ENCODE data around the gene ADGRG7. TPM values are rescaled to one million over a fixed set of nuclear protein-coding genes. Genes with fewer than 3 reads are reported as not detected.

Gene ADGRG7
- total and polyA plus RNA-seq, 2 of the 13 experiments (the other 11 are each of a cell fraction or from before 2014, with no cell fraction given): not detected

DNA sequence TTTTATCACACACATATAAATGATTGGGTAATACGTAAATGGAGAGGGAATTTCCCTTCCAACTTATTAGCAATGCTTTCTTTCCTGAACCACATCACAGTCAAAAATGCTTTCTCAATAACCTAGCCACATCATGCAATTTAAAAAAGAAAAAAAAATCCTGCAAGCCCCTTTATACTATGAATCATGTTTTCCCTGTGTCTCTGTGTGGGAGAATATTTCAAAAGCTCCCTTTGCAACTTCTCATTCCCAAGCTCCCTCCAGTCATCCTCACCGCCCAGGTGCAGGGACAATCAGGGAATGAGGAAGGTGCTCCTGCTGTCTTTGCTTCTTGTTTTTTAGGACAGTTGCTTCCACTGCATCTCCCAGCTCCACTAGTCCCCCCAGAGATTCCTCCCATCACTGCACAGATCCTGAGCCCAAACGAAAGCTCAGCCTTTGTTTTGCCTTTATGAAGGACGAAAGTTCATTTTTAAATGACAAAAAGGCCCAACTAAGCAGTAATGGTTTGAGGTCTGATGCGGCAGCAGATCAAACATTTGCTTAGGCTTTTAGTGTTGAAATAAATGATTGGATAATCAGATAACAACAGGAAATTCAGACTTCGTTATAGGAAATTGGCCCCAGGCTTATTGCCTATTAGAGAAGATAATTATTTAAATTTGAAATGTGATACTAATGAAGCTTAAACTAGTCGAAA, 47.8 kb upstream of the ADGRG7 start:
- intact Hi-C loops (cut with micrococcal nuclease; ENCODE audit: unreplicated experiment) (no loop called here), in situ Hi-C loops (cut with HindIII; ENCODE audit: extremely low pct_ligation_motif_present, low pct_unique_long_range_greater_than_20kb) (no loop called here)
- no TSS peak for BruUV-seq (replicated peaks)
- POLR2A ChIA-PET: no interaction called here
- H3K4me1 ChIP-seq (ENCODE audit: insufficient read depth, low read length): no peaks in the 10 kb centered on the region
- H3K4me3 ChIP-seq (replicated peaks in 1 of 3; ENCODE audit: insufficient read depth in 1 of 3, low read depth in 2 of 3, low read length in 3 of 3): no peak overlapping the region
- no peaks in the 10 kb centered on the region for H3K79me2 ChIP-seq (ENCODE audit: insufficient read depth, low read length)
- TF ChIP-seq IRF9 (CRISPR knock-in tag; IDR thresholded peaks at IDR 0.05; ENCODE audit: borderline replicate concordance) (no peak), JDP2 (CRISPR knock-in tag; IDR thresholded peaks at IDR 0.05; ENCODE audit: borderline replicate concordance) (no peak), HOXD1 (CRISPR knock-in tag; IDR thresholded peaks at IDR 0.05) (no peak), ZBTB7B (CRISPR knock-in tag; IDR thresholded peaks at IDR 0.05) (no peak), GMEB2 (CRISPR knock-in tag; IDR thresholded peaks at IDR 0.05; ENCODE audit: low read depth) (no peak), HMG20B (CRISPR knock-in tag; conservative IDR thresholded peaks at IDR 0.05) (no peak), ZZZ3 (CRISPR knock-in tag; IDR thresholded peaks at IDR 0.05; ENCODE audit: borderline replicate concordance) (no peak)
- no peaks in the 10 kb centered on the region for H3K9me3 ChIP-seq (ENCODE audit: low read length)
- H3K27ac ChIP-seq (ENCODE audit: extremely low read length, insufficient read depth, low read length): no peak overlapping the region
- H3K36me3 ChIP-seq (replicated peaks in 1 of 2; ENCODE audit: control insufficient read depth in 1 of 2, insufficient read depth in 2 of 2, low read length in 2 of 2): 0 out of 5 replicates have a peak, but pooled peaks cover 0 to 4% of the 10 kb centered on the region in 2 experiments
- CTCF ChIA-PET (ENCODE audit: low intra/inter-chr PET ratio, low total read pairs): no interaction called here
- H3K9ac ChIP-seq (ENCODE audit: insufficient read depth, low read depth, low read length): no peak overlapping the region
- DNase-seq (ENCODE audit: low spot score) (no peak), ATAC-seq (no peak), FAIRE-seq (no peak)
- WGBS (ENCODE audit: low lambda C conversion rate): 77% methylated on average over 7 of the region's 7 CpGs
- no peak overlapping the region for H3K4me2 ChIP-seq (ENCODE audit: low read depth, low read length)
- no peaks in the 10 kb centered on the region for H4K20me1 ChIP-seq (ENCODE audit: insufficient read depth, low read length)
- no peak overlapping the region for H2AFZ ChIP-seq (ENCODE audit: low read length)
- no peaks in the 10 kb centered on the region for H3K27me3 ChIP-seq (ENCODE audit: control insufficient read depth in 1 of 2, insufficient read depth in 2 of 2, low read length in 2 of 2)
